Activated T-cell treated with anti-CD3 and anti-CD28 coated beads, Interleukin-2, amount 50 U/mL, for 48 hours (primary cell): ENCODE data around the gene MLX.
"Not testable (repeated sequence)": the region's sequence is repeated elsewhere in the genome, so short reads cannot be mapped to it uniquely, and the experiment has no call there.

ENCODE experiments used
- DNase-seq, 2 experiments: peaks; one replicate each; pipeline ENCODE4 v3.0.0-alpha.2; 2020

MLX gene

GRCh38 chr17:42536372-42537155 lies 30.3 kb upstream of the MLX start:
- peak; percentile 83 to 90 for DNase-seq

GRCh38 chr17:42537156-42537805 lies 29.6 kb upstream of the MLX start:
- no peak for DNase-seq

GRCh38 chr17:42537826-42538451 lies 29.0 kb upstream of the MLX start:
- DNase-seq = no peak

GRCh38 chr17:42538482-42538881 lies 28.4 kb upstream of the MLX start:
- DNase-seq = no peak

GRCh38 chr17:42540558-42540957 lies 26.3 kb upstream of the MLX start:
- DNase-seq = not testable (repeated sequence)

DNA sequence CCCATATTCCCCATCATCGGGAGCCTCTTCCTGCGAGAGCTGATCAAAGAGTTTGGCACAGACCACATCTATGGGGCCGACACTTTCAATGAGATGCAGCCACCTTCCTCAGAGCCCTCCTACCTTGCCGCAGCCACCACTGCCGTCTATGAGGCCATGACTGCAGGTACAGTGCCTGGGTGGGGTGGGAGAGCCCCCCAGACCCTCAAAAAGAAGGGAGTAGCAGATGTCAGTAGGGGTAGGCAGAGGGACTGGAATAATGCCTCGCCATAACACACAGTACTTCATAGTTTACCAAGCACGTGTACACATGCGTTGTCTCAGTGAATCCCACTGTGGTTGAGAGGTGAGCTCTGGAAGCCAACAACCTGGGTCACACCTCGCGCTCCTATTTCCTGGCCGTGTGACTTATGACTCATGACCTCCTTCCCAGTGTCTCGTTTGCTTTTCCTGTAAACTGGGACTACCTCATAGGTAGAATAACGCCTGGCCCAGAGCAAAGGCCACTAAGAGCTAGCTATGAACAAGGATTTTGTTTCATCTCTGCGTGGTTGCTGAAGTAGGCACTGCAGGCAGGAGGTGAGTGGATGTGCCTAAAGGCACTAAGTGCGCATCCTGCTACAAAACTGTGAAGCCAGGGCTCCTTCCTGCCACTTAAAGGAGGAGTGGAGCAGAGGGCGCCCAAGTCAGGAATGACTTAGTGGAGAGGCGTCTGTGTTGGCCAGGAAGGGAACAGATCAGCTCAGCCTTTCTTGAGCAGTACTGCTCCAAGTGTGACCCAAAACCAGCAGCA lies 25.7 kb upstream of the MLX start:
- no peak for DNase-seq

DNA sequence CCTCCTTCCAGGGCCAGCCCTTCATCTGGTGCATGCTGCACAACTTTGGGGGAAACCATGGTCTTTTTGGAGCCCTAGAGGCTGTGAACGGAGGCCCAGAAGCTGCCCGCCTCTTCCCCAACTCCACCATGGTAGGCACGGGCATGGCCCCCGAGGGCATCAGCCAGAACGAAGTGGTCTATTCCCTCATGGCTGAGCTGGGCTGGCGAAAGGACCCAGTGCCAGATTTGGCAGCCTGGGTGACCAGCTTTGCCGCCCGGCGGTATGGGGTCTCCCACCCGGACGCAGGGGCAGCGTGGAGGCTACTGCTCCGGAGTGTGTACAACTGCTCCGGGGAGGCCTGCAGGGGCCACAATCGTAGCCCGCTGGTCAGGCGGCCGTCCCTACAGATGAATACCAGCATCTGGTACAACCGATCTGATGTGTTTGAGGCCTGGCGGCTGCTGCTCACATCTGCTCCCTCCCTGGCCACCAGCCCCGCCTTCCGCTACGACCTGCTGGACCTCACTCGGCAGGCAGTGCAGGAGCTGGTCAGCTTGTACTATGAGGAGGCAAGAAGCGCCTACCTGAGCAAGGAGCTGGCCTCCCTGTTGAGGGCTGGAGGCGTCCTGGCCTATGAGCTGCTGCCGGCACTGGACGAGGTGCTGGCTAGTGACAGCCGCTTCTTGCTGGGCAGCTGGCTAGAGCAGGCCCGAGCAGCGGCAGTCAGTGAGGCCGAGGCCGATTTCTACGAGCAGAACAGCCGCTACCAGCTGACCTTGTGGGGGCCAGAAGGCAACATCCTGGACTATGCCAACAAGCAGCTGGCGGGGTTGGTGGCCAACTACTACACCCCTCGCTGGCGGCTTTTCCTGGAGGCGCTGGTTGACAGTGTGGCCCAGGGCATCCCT lies 23.5 kb upstream of the MLX start:
- no peak for DNase-seq

DNA sequence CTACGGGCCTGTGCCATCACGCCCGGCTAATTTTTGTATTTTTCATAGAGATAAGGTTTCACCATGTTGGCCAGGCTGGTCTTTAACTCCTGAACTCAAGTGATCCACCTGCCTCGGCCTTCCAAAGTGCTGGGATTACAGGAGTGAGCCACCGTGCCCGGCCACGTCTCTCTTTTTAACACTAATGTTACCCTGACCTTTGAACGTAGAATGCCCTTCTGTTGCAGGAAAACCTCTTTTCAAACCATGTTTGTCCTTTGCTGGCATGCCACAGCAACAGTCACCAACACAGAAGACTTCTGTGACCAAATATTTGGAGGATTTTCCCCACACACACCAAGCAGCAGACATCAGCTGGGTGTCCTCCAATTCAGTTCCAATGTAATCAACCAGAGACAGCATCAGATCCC lies 22.0 kb upstream of the MLX start:
- DNase-seq = no peak

DNA sequence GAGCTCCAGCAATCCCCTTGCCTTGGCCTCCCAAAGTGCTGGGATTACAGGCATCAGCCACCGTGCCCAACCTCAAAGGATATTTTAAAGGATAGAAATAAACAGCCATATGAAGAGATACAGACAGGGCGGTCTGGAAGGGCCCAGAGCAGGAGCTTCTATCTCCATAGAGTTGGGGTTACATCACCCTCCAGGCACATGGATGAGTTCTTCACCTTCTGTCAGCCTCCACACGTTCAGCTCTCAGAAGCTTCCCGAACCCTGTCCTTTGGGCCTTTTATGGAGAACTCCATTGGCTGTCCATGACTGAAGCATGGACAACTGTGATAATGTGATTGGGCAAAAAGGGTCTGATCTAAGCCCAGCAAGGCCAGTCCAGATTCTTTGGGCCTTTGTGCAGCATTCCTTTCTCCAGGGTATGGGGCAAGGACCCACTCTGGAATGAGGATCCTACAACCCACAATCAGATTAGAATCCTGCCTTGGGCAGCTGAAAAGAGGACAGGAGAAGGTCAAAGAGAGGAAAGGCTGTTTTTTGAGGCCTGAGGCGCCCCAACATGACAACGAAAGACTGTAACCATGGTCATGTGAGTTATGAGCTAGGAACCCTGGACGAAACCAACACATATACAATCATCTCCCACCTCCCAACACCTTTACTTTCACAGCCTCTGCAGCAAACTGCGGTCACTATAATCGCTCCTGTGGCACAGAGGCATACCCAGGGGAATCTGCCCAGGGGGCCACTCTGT lies 21.0 kb upstream of the MLX start:
- DNase-seq = not testable (repeated sequence)

- DNase-seq = no peak
These were observed 19.9 kb upstream of the MLX start for GRCh38 chr17:42547001-42547461.

DNA sequence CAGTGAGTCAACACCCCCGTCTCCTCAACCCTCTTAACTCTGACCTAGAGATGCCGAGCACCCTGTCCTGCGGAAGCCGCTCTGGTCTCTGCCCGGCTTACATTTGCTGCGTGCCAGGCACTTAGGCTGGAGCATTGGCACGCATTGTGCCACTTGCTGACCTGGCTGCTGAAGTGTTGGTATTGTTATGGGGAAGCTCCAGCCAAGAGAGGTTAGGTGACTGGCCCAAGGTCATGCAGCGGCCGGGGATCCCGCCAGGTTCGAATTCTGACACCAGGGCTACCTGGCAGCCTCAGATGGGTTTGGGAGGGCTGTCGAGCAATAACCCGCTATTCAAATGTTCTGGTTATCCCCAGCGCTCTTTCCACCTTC lies 19.2 kb upstream of the MLX start:
- DNase-seq = no peak

DNA sequence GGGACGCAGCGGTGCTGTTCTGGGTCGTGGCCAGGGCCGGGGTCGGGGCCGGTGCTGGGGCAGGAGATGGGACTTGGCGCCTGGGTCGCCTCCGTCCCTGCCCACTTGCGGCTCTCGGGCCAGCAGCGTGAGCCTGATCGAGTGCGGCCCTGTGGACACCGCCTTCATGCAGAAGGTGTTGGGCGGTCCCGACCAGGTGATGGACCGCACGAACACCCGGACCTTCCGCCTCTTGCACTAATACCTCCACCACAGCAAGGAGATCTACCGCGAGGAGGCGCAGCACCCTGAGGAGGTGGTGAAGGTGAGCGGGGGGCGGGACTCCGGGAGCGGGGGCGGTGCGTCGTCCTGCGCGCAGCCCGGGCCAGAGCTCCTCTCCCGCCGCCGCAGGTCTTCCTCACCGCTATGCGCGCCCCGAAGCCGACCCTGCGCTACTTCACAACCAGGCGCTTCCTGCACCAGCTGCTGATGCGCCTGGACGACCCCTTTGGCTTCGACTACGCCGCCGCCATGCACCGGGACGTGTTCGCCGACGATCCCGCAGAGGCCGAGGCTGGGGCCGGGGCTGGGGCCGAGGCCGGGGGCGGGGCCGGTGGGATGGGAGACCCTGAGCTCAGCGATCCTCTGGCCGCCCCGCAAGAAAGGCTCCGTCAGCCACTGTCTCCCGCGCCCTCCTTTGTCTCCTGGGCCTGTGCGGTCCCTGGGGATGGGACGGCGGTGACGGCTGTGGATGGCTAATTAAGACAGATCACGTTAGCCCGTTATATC lies 18.6 kb upstream of the MLX start:
- DNase-seq = peak; percentile 88 to 90

GRCh38 chr17:42548993-42549755 lies 17.7 kb upstream of the MLX start:
- DNase-seq = no peak

DNA sequence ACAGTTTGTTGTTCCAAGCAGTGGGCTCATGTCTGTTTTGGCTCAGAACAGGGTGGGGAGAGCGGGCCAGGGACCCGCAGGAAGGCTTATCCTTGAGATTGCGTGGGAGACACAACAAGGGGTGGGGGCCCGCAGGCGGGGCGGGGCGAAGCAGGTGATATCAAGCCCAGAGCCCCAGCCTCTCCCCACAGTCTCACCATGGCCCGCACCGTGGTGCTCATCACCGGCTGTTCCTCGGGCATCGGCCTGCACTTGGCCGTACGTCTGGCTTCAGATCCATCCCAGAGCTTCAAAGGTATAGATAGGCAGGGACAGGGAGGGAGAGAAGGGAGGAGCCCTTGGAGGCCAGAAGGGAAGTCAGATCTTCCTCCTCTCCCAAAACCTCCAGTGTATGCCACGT lies 14.2 kb upstream of the MLX start, which contains the start of gene HSD17B1:
TSS of gene HSD17B1 (plus strand) at position 188 of the 400 bp plus-strand sequence. CDS start at position 199, 11 bp downstream.
- not testable (repeated sequence) for DNase-seq

- DNase-seq = no peak
These were observed 13.6 kb upstream of the MLX start for GRCh38 chr17:42553161-42553818.

- DNase-seq = peak; percentile 53 to 55
These were observed 13.0 kb upstream of the MLX start for GRCh38 chr17:42553866-42554249.

DNA sequence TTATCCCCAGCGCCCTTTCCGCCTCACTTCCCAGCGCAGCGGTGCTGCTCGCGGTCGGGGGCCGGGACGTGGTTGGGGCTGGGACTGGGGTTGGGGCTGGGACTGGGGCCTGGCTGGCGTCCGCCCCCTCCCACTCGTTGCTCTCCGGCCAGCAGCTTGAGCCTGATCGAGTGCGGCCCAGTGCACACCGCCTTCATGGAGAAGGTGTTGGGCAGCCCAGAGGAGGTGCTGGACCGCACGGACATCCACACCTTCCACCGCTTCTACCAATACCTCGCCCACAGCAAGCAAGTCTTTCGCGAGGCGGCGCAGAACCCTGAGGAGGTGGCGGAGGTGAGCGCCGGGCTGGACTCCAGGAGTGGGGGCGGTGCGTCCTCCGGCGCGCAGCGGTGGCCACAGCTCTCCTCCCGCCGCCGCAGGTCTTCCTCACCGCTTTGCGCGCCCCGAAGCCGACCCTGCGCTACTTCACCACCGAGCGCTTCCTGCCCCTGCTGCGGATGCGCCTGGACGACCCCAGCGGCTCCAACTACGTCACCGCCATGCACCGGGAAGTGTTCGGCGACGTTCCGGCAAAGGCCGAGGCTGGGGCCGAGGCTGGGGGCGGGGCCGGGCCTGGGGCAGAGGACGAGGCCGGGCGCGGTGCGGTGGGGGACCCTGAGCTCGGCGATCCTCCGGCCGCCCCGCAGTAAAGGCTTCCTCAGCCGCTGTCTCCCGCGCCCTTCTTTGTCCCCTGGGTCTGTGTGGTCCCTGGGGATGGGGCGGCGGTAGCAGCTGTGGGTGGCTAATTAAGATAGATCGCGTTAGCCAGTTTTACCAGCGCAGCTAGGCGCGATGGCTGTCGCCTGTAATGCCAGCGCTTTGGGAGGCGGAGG lies 12.4 kb upstream of the MLX start:
- peak; percentile 82 to 87 for DNase-seq

DNA sequence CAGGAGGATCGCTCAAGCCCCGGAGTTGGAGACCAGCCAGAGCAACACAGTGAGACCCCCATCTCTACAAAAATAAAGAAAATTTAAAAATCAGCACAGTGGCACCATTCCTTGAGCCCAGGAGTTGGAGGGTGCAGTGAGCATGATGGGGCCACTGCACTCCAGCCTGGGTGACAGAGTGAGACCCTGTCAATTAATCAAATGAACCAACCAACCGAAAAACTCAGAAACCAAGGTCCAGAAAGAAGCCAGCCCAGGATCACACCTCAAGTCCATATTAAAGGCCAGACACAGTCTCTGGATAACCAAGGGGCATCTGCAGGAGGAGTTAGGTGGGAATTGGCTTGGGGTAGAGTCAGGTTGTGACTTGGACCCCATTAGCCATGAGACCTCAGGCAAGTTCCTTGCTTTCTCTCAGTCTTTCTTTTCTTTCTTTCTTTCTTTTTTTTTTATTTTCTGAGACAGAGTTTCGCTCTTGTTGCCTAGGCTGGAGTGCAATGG lies 11.7 kb upstream of the MLX start:
- DNase-seq = no peak
